ENCODE results near the gene RNF144B. TPM values are rescaled to one million over a fixed set of nuclear protein-coding genes. Genes with fewer than 3 reads are reported as not detected.

Gene RNF144B
- total RNA-seq, 1 donor from 2014 or later: 13.5 TPM

DNA sequence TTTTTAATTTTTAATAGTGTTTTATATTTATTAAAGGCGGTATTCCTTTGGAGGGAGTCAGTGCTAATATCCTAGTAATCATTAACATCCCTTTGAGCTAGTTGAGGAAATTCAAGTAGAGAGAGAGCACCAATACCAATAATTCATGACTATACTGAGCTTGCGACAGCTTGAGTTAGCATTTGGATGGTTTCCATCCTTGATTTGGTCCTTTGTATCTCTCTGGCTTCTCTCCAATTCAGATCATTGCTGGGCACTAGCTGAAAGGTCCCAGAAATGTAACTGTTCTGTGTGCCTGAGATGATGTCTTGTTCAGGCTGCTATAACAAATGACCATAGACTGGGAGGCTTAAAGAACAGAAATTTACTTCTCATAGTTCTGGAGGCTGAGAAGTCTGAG lies 77.0 kb downstream of the RNF144B start:
- Mint-ChIP-seq H3K4me3 (no peak overlapping the region), H3K9me3 (peaks cover 3% of the 10 kb centered on the region), H3K4me1 (no peaks in the 10 kb centered on the region), H3K27me3 (no peaks in the 10 kb centered on the region), H3K27ac (no peak overlapping the region), H3K36me3 (ENCODE audit: low read depth) (peaks cover 86% of the 10 kb centered on the region)
- POLR2A ChIA-PET: no interaction called here
- intact Hi-C loops (cut with micrococcal nuclease): no loop called here
- DNase-seq: no peak
- no peak for ATAC-seq (ENCODE audit: low read depth)
- TF ChIP-seq CTCF (IDR thresholded peaks at IDR 0.05): no peak
- CTCF ChIA-PET: no interaction called here

- intact Hi-C loops (cut with micrococcal nuclease): no loop called here
Observed at GRCh38 chr6:18465410-18466154, 78.4 kb downstream of the RNF144B start.

DNA sequence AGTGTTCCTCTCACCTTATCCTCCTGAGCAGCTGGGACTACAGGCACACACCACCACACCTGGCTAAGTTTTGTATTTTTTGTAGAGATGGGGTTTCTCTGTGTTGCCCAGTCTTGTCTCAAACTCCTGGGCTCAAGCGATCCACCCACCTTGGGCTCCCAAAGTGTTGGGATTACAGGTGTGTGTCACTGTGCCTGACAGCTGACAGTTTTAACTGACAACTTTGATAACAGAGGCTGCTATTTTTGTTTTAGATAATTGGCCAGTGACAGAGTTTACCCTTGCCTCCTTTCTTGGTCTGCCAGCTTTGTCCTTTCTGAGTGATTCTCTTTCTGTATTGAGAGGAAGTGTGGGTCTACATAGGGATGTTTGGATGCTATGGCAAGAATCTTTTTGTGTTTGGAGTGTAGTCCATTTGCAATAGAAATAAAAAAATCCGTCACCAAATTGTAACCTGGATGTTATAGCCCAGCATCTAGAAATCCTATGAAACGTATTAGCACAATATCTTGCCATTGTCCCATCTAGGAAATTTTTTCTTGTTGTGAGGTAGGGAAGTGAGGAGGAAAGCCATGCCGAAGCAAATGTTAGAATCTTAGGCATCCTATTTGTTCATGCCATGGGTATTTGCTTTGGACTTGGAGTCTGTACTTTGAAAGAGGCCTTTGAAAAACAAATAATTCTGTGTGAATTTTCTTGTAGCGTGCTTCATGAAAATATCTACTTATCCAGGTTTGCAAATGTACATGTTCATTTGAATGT lies 80.8 kb downstream of the RNF144B start:
- no peak for DNase-seq
- ChIA-PET POLR2A (no interaction called here), CTCF (no interaction called here)
- H3K27ac Mint-ChIP-seq: no peak overlapping the region
- no peaks in the 10 kb centered on the region for H3K27me3 Mint-ChIP-seq
- no peak for TF ChIP-seq CTCF (IDR thresholded peaks at IDR 0.05)
- intact Hi-C loops (cut with micrococcal nuclease): no loop called here
- H3K4me3 Mint-ChIP-seq: no peak overlapping the region
- no peaks in the 10 kb centered on the region for H3K9me3 Mint-ChIP-seq
- peaks cover under 1% of the 10 kb centered on the region for H3K4me1 Mint-ChIP-seq
- peaks cover 50% of the 10 kb centered on the region for H3K36me3 Mint-ChIP-seq (ENCODE audit: low read depth)
- no peak for ATAC-seq (ENCODE audit: low read depth)

More at GRCh38 chr6:18465410-18466154, 78.4 kb downstream of the RNF144B start:
- no peaks in the 10 kb centered on the region for H3K4me1 Mint-ChIP-seq
- TF ChIP-seq CTCF (IDR thresholded peaks at IDR 0.05): no peak
- POLR2A ChIA-PET: no interaction called here
- DNase-seq (no peak), ATAC-seq (ENCODE audit: low read depth) (no peak)
- CTCF ChIA-PET: no interaction called here
- no peak overlapping the region for H3K4me3 Mint-ChIP-seq
- no peak overlapping the region for H3K27ac Mint-ChIP-seq
- H3K36me3 Mint-ChIP-seq (ENCODE audit: low read depth): peaks cover 72% of the 10 kb centered on the region
- H3K9me3 Mint-ChIP-seq: no peaks in the 10 kb centered on the region
- no peaks in the 10 kb centered on the region for H3K27me3 Mint-ChIP-seq

DNA sequence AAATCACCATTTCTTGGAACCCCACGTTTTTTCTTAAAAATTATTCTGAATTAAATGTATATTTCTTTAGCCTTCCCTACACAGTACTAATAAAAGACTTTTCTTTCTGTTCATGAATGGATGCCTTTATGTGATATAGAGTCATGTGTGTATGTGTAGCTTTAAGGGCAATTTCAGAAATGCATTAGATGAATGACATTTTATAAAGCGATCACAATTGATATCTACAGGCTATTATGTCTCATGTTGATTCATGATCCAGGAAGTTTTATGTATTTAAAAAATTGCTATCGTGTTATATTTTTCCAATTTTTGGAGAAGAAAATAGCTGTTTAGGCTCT lies 81.3 kb downstream of the RNF144B start:
- ChIA-PET POLR2A (no interaction called here), CTCF (no interaction called here)
- intact Hi-C loops (cut with micrococcal nuclease): no loop called here
- DNase-seq: no peak
- H3K27me3 Mint-ChIP-seq: no peaks in the 10 kb centered on the region
- H3K4me1 Mint-ChIP-seq: peaks cover 6% of the 10 kb centered on the region
- no peak overlapping the region for H3K27ac Mint-ChIP-seq
- peaks cover 45% of the 10 kb centered on the region for H3K36me3 Mint-ChIP-seq (ENCODE audit: low read depth)
- no peaks in the 10 kb centered on the region for H3K9me3 Mint-ChIP-seq
- ATAC-seq (ENCODE audit: low read depth): no peak
- no peak for TF ChIP-seq CTCF (IDR thresholded peaks at IDR 0.05)
- H3K4me3 Mint-ChIP-seq: no peak overlapping the region

DNA sequence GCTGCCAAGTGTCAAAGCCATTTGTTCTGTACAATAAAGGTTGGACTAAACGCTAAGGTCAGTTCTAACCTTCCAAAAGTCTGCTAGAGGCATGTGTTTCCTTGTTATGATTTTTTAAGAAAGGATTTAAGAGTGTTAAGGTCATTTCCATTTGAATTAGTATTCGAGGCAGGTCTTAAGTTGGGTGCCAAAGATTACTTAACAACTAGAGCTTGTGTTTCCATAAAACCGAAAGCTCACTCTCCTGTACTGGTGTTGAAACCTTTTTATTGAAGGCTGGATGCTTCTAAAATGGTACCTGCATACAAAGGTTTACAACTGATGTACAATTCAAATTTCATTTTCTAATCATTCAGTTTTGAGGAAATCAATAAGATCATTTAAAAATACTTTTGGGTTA lies 82.4 kb downstream of the RNF144B start:
- H3K27me3 Mint-ChIP-seq: no peaks in the 10 kb centered on the region
- POLR2A ChIA-PET: no interaction called here

More for the DNA sequence above, 82.4 kb downstream of the RNF144B start:
- H3K27ac Mint-ChIP-seq: no peak overlapping the region
- no peaks in the 10 kb centered on the region for H3K9me3 Mint-ChIP-seq
- ATAC-seq (ENCODE audit: low read depth): no peak
- no peak for DNase-seq
- no peak overlapping the region for H3K4me3 Mint-ChIP-seq
- peaks cover 37% of the 10 kb centered on the region for H3K36me3 Mint-ChIP-seq (ENCODE audit: low read depth)
- peaks cover 12% of the 10 kb centered on the region for H3K4me1 Mint-ChIP-seq
- TF ChIP-seq CTCF (IDR thresholded peaks at IDR 0.05): no peak
- CTCF ChIA-PET: no interaction called here
- intact Hi-C loops (cut with micrococcal nuclease): no loop called here

Measured in activated B cell treated with CpG ODN at 0.5 μM for 24 hours (primary cell).